HEK293 (cell line): Measurements from ENCODE around the gene ARPC4.
A peak's percentile ranks its signal among the peaks of the same experiment; 100 is the strongest.

Source experiments
- ELK4 ChIP-seq: IDR thresholded peaks from 2 replicates; pipeline ENCODE4 v1.6.1; 2011; ENCODE audit warnings: mild to moderate bottlenecking, low read depth, low read length, borderline replicate concordance
- KLF16 ChIP-seq: fragments of 450-650 bp; formaldehyde crosslinking; IDR thresholded peaks from 2 replicates; pipeline ENCODE4 v1.5.1; 2017; ENCODE audit warnings: missing biosample characterization, missing genetic modification characterization
- MYNN ChIP-seq: fragments of 450-650 bp; formaldehyde crosslinking; IDR thresholded peaks from 2 replicates; pipeline ENCODE4 v1.5.1; 2016; ENCODE audit warnings: missing biosample characterization, missing genetic modification characterization, borderline replicate concordance
- SP3 ChIP-seq: fragments of 450-650 bp; formaldehyde crosslinking; IDR thresholded peaks from 2 replicates; pipeline ENCODE4 v1.5.1; 2016; ENCODE audit warnings: missing biosample characterization, missing genetic modification characterization
- YY2 ChIP-seq: fragments of 450-650 bp; formaldehyde crosslinking; IDR thresholded peaks from 2 replicates; pipeline ENCODE4 v1.5.1; 2016; ENCODE audit warnings: missing biosample characterization, missing genetic modification characterization
- ZBTB11 ChIP-seq: fragments of 450-650 bp; formaldehyde crosslinking; conservative IDR thresholded peaks from 2 replicates; pipeline ENCODE4 v1.5.1; 2016; ENCODE audit warnings: low read depth, missing biosample characterization, missing genetic modification characterization
- ZBTB21 ChIP-seq: fragments of 450-650 bp; formaldehyde crosslinking; IDR thresholded peaks from 2 replicates; pipeline ENCODE4 v1.5.1; 2017; ENCODE audit warnings: missing biosample characterization, missing genetic modification characterization
- ZFP37 ChIP-seq: fragments of 450-650 bp; formaldehyde crosslinking; IDR thresholded peaks from 2 replicates; pipeline ENCODE4 v1.5.1; 2016; ENCODE audit warnings: missing biosample characterization, missing genetic modification characterization
- ZNF114 ChIP-seq: fragments of 450-650 bp; formaldehyde crosslinking; IDR thresholded peaks from 2 replicates; pipeline ENCODE4 v1.5.0; 2017; ENCODE audit warnings: missing biosample characterization, missing genetic modification characterization
- ZNF16 ChIP-seq: fragments of 450-650 bp; formaldehyde crosslinking; IDR thresholded peaks from 2 replicates; pipeline ENCODE4 v1.5.1; 2016; ENCODE audit warnings: low read depth, missing biosample characterization, missing genetic modification characterization
- ZNF169 ChIP-seq: fragments of 450-650 bp; formaldehyde crosslinking; IDR thresholded peaks from 2 replicates; pipeline ENCODE4 v1.5.1; 2016; ENCODE audit warnings: missing biosample characterization, missing genetic modification characterization
- ZNF19 ChIP-seq: fragments of 450-650 bp; formaldehyde crosslinking; IDR thresholded peaks from 2 replicates; pipeline ENCODE4; 2016; ENCODE audit warnings: missing biosample characterization, missing genetic modification characterization, low read depth
- ZNF221 ChIP-seq: fragments of 450-650 bp; formaldehyde crosslinking; IDR thresholded peaks from 2 replicates; pipeline ENCODE4 v1.5.1; 2017; ENCODE audit warnings: missing biosample characterization, missing genetic modification characterization, borderline replicate concordance
- ZNF223 ChIP-seq: fragments of 450-650 bp; formaldehyde crosslinking; IDR thresholded peaks from 2 replicates; pipeline ENCODE4 v1.5.1; 2016; ENCODE audit warnings: missing biosample characterization, missing genetic modification characterization
- ZNF23 ChIP-seq: fragments of 450-650 bp; formaldehyde crosslinking; IDR thresholded peaks from 2 replicates; pipeline ENCODE4 v1.5.1; 2016; ENCODE audit warnings: missing biosample characterization, missing genetic modification characterization, borderline replicate concordance
- ZNF274 ChIP-seq, 2 experiments: fragments of 200-500 bp in 1 of 2; fragments of 450-650 bp in 1 of 2; sonication (Bioruptor generic) in 1 of 2; formaldehyde crosslinking in 1 of 2; IDR thresholded peaks; 2 replicates each; pipeline versions ENCODE4 v1.5.1 to v1.6.1; 2014 to 2016; ENCODE audit warnings: borderline replicate concordance in 1 of 2, inconsistent platforms in 1 of 2, low read length in 1 of 2, missing biosample characterization in 1 of 2, missing genetic modification characterization in 1 of 2
- ZNF280D ChIP-seq: fragments of 450-650 bp; formaldehyde crosslinking; IDR thresholded peaks from 2 replicates; pipeline ENCODE4 v1.5.1; 2016; ENCODE audit warnings: missing biosample characterization, missing genetic modification characterization
- ZNF292 ChIP-seq: fragments of 450-650 bp; formaldehyde crosslinking; IDR thresholded peaks from 2 replicates; pipeline ENCODE4 v1.5.1; 2016; ENCODE audit warnings: low read depth, missing biosample characterization, missing genetic modification characterization, borderline replicate concordance
- ZNF362 ChIP-seq: fragments of 450-650 bp; formaldehyde crosslinking; IDR thresholded peaks from 2 replicates; pipeline ENCODE4 v1.5.1; 2016; ENCODE audit warnings: missing biosample characterization, missing genetic modification characterization
- ZNF366 ChIP-seq: fragments of 450-650 bp; formaldehyde crosslinking; conservative IDR thresholded peaks from 2 replicates; pipeline ENCODE4 v1.5.1; 2016; ENCODE audit warnings: missing biosample characterization, missing genetic modification characterization
- ZNF416 ChIP-seq: fragments of 450-650 bp; formaldehyde crosslinking; IDR thresholded peaks from 2 replicates; pipeline ENCODE4 v1.5.1; 2016; ENCODE audit warnings: missing biosample characterization, missing genetic modification characterization
- ZNF48 ChIP-seq: fragments of 450-650 bp; formaldehyde crosslinking; IDR thresholded peaks from 2 replicates; pipeline ENCODE4 v1.5.1; 2016; ENCODE audit warnings: missing biosample characterization, missing genetic modification characterization
- ZNF544 ChIP-seq: fragments of 450-650 bp; formaldehyde crosslinking; IDR thresholded peaks from 2 replicates; pipeline ENCODE4 v1.5.0; 2017; ENCODE audit warnings: missing biosample characterization, missing genetic modification characterization
- ZNF677 ChIP-seq: fragments of 450-650 bp; IDR thresholded peaks from 2 replicates; pipeline ENCODE4 v1.5.0; 2018; ENCODE audit warnings: missing biosample characterization, mild to moderate bottlenecking, missing genetic modification characterization, moderate library complexity
- ZNF792 ChIP-seq: fragments of 450-650 bp; formaldehyde crosslinking; IDR thresholded peaks from 2 replicates; pipeline ENCODE4 v1.5.1; 2016; ENCODE audit warnings: missing biosample characterization, missing genetic modification characterization
- ZSCAN23 ChIP-seq: fragments of 450-650 bp; formaldehyde crosslinking; IDR thresholded peaks from 2 replicates; pipeline ENCODE4 v1.5.1; 2016; ENCODE audit warnings: missing biosample characterization, missing genetic modification characterization

Gene ARPC4

GRCh38 chr3:9843715-9844438 lies 51.0 kb downstream of the ARPC4 start, which contains the start of gene RPUSD3 (continued):
- TF ChIP-seq ZNF280D (tag by site-specific recombination) (peak; percentile 35; the same call in 1 of the 2 replicates), ZSCAN23 (tag by site-specific recombination) (0 out of 2 replicates have a peak, but pooled peaks have one; percentile 58), ZBTB11 (tag by site-specific recombination) (no peak; the same call in 1 of the 2 replicates), ZNF221 (tag by site-specific recombination) (no peak), ZNF48 (tag by site-specific recombination) (no peak), ELK4 (no peak), ZNF792 (tag by site-specific recombination) (no peak), ZNF223 (tag by site-specific recombination) (no peak), ZNF362 (tag by site-specific recombination) (no peak), ZNF366 (tag by site-specific recombination) (no peak), ZNF416 (tag by site-specific recombination) (no peak), ZNF114 (tag by site-specific recombination) (no peak), SP3 (tag by site-specific recombination) (peak; percentile 92), ZNF274 (IDR thresholded peaks at IDR 0.05; ENCODE audit: low read length) (no peak), ZNF274 (tag by site-specific recombination; IDR thresholded peaks at IDR 0.05; ENCODE audit: borderline replicate concordance) (no peak), ZNF292 (tag by site-specific recombination) (no peak), YY2 (tag by site-specific recombination) (no peak), ZNF23 (tag by site-specific recombination) (no peak), ZFP37 (tag by site-specific recombination) (peak; percentile 91; the same call in 1 of the 2 replicates), ZNF544 (tag by site-specific recombination) (no peak), ZNF169 (tag by site-specific recombination) (no peak), ZNF19 (tag by site-specific recombination) (no peak), MYNN (no peak; the same call in 1 of the 2 replicates), ZNF677 (tag by site-specific recombination) (0 out of 2 replicates have a peak, but pooled peaks have one; percentile 3), ZBTB21 (no peak), ZNF16 (tag by site-specific recombination) (no peak), KLF16 (tag by site-specific recombination) (peak; percentile 64; the same call in 1 of the 2 replicates)
